PC-9 (cell line): ENCODE results near the gene TNS1. TPM values are rescaled to one million over a fixed set of nuclear protein-coding genes. Genes with fewer than 3 reads are reported as not detected.

Experiments used
- BruUV-seq: library from RNA; stranded (reverse); fragments of 400-500 nt; replicated peaks from 2 replicates; lab custom pipeline; 2021; lab: Mats Ljungman, UMichigan
- CTCF ChIA-PET: fragments of 300-600 bp; sonication (Branson Sonifier 250); formaldehyde crosslinking; loops from one replicate; lab custom pipeline; 2022; ENCODE audit warnings: antibody characterized with exemption; lab: Charles Lee
- POLR2A ChIA-PET: fragments of 300-600 bp; sonication (Branson Sonifier 250); formaldehyde crosslinking; loops from one replicate; lab custom pipeline; 2022; ENCODE audit warnings: antibody characterized with exemption; ENCODE audit not compliant: unreplicated experiment; lab: Charles Lee
- DNase-seq, 2 experiments: peaks; one replicate each; pipeline versions ENCODE4 v3.0.0 to v3.0.0-alpha.2; 2015 to 2022; ENCODE audit warnings: mixed read lengths in 1 of 2
- H2AFZ ChIP-seq: fragments of 200-600 bp; sonication (generic); 2 replicates; pipeline ENCODE4 v1.8.1; 2017; ENCODE audit warnings: antibody characterized with exemption
- H3F3A ChIP-seq: fragments of 200-600 bp; sonication (generic); 2 replicates; pipeline ENCODE4 v1.8.1; 2017; ENCODE audit warnings: antibody characterized with exemption, mild to moderate bottlenecking, low read depth; ENCODE audit not compliant: insufficient read depth
- H3K27ac ChIP-seq: fragments of 200-600 bp; sonication (generic); 2 replicates; pipeline ENCODE4 v1.6.1; 2016; ENCODE audit warnings: mixed run types
- H3K27me3 ChIP-seq: fragments of 200-600 bp; sonication (generic); 2 replicates; pipeline ENCODE4 v1.6.1; 2016; ENCODE audit warnings: low read depth, mixed run types; ENCODE audit not compliant: insufficient read depth
- H3K36me3 ChIP-seq: fragments of 200-600 bp; sonication (generic); 2 replicates; pipeline ENCODE4 v1.6.1; 2016; ENCODE audit warnings: low read depth, mixed run types
- H3K4me1 ChIP-seq: fragments of 200-600 bp; sonication (generic); replicated peaks from 2 replicates; pipeline ENCODE4 v1.6.1; 2016; ENCODE audit warnings: mixed run types; ENCODE audit not compliant: insufficient read depth
- H3K4me2 ChIP-seq: fragments of 200-600 bp; sonication (generic); 2 replicates; pipeline ENCODE4 v1.6.1; 2017; ENCODE audit warnings: mixed run types
- H3K4me3 ChIP-seq: fragments of 200-600 bp; sonication (generic); 2 replicates; pipeline ENCODE4 v1.6.1; 2016; ENCODE audit warnings: mixed run types
- H3K79me2 ChIP-seq: fragments of 200-600 bp; sonication (generic); 2 replicates; pipeline ENCODE4 v1.6.1; 2017; ENCODE audit warnings: low read depth, mixed run types
- H3K9me2 ChIP-seq: fragments of 200-600 bp; sonication (generic); 2 replicates; pipeline ENCODE4 v1.8.1; 2017; ENCODE audit warnings: mild to moderate bottlenecking; ENCODE audit not compliant: insufficient read depth
- H3K9me3 ChIP-seq: fragments of 200-600 bp; sonication (generic); 2 replicates; pipeline ENCODE4 v1.8.1; 2016; ENCODE audit warnings: low read depth; ENCODE audit not compliant: insufficient read depth
- H4K20me1 ChIP-seq: fragments of 200-600 bp; sonication (generic); 2 replicates; pipeline ENCODE4 v1.8.1; 2017; ENCODE audit not compliant: insufficient read depth
- EZH2 ChIP-seq: fragments of 200-600 bp; sonication (generic); IDR thresholded peaks from 2 replicates; pipeline ENCODE4 v1.8.0; 2017; ENCODE audit warnings: antibody characterized with exemption, low read depth
- intact Hi-C: fragments of 100-400 bp; cut with micrococcal nuclease; formaldehyde crosslinking; loops from one replicate; pipeline ENCODE4 v1.10.0; 2022; ENCODE audit not compliant: unreplicated experiment
- total RNA-seq: library from RNA; stranded (reverse); gene quantifications from 2 replicates; pipeline ENCODE4 v1.2.3, GENCODE V29; 2021
- TF ChIP-seq, protein P1 (sequence below): fragments of 200-600 bp; sonication (generic); conservative IDR thresholded peaks from 2 replicates; pipeline ENCODE4 v1.6.1; 2017; ENCODE audit warnings: mixed run types, antibody characterized with exemption, mild to moderate bottlenecking, moderate library complexity

The TNS1 gene
- total RNA-seq, 1 experiment from 2014 or later: 5.5 TPM

DNA sequence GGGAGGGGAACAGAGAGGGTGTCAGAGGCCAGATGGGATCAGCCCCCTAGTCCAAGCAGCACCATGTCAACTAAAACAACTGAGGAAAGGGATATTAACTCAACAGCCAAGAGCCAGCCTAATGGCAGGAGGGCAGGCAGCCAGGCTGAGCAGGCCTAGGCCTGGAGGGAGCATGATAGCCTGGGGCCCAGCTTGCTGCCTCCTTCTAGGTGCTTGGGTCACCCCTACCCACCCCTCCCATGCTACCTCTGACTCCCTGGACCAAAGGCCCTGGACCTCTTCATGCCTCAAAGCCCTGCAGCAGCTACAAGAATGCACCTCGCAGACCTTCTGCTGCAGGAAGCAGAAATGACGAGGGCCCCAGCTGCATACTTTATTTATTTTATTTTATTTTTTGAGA, 22.1 kb upstream of the TNS1 start:
- no peak for TF ChIP-seq EZH2
- TF ChIP-seq, protein P1, sequence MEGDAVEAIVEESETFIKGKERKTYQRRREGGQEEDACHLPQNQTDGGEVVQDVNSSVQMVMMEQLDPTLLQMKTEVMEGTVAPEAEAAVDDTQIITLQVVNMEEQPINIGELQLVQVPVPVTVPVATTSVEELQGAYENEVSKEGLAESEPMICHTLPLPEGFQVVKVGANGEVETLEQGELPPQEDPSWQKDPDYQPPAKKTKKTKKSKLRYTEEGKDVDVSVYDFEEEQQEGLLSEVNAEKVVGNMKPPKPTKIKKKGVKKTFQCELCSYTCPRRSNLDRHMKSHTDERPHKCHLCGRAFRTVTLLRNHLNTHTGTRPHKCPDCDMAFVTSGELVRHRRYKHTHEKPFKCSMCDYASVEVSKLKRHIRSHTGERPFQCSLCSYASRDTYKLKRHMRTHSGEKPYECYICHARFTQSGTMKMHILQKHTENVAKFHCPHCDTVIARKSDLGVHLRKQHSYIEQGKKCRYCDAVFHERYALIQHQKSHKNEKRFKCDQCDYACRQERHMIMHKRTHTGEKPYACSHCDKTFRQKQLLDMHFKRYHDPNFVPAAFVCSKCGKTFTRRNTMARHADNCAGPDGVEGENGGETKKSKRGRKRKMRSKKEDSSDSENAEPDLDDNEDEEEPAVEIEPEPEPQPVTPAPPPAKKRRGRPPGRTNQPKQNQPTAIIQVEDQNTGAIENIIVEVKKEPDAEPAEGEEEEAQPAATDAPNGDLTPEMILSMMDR: no peak
- intact Hi-C loops: no loop called here
- H3K36me3 ChIP-seq: no peaks in the 10 kb centered on the region
- ChIA-PET POLR2A (no interaction called here), CTCF (no interaction called here)
- no TSS peak for BruUV-seq
- H3K4me2 ChIP-seq: no peak overlapping the region
- H4K20me1 ChIP-seq: no peaks in the 10 kb centered on the region
- no peak overlapping the region for H2AFZ ChIP-seq
- no peak overlapping the region for H3K27ac ChIP-seq
- no peaks in the 10 kb centered on the region for H3K9me2 ChIP-seq
- peaks cover 11% of the 10 kb centered on the region; the same call in 1 of the 2 replicates for H3K27me3 ChIP-seq
- no peak for DNase-seq
- H3K79me2 ChIP-seq: no peaks in the 10 kb centered on the region
- no peaks in the 10 kb centered on the region for H3F3A ChIP-seq
- H3K4me1 ChIP-seq: no peaks in the 10 kb centered on the region
- H3K4me3 ChIP-seq: no peak overlapping the region
- no peaks in the 10 kb centered on the region for H3K9me3 ChIP-seq

DNA sequence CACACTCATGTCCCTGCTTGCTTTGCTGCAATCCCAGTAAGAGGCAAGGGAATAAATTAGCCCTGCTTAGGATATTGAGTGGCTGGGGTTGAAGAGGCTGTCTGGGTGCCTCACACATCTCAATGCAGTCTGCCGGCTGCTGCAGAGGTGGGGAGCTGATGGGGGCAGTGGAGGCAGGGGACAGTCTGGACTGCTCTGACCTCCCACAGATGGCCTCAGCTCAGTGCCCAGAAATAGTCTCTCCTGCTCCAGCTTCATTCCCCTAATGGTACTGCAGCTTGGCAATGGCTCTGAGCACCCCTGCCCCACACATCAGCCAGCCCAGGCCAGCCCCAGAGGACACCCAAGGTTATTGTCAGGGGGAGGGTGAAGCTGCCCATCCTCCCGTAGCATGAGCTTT, 21.5 kb upstream of the TNS1 start:
- Histone ChIP-seq H4K20me1 (no peaks in the 10 kb centered on the region), H2AFZ (no peak overlapping the region), H3K27me3 (peaks cover 5% of the 10 kb centered on the region; the same call in 1 of the 2 replicates), H3K9me2 (no peaks in the 10 kb centered on the region), H3K27ac (no peak overlapping the region), H3K9me3 (no peaks in the 10 kb centered on the region), H3K4me2 (no peak overlapping the region), H3K36me3 (no peaks in the 10 kb centered on the region), H3K4me1 (no peaks in the 10 kb centered on the region), H3F3A (no peaks in the 10 kb centered on the region), H3K4me3 (no peak overlapping the region), H3K79me2 (no peaks in the 10 kb centered on the region)
- DNase-seq: no peak
- no TSS peak for BruUV-seq
- ChIA-PET POLR2A (no interaction called here), CTCF (no interaction called here)
- TF ChIP-seq, protein P1: no peak
- no peak for TF ChIP-seq EZH2
- intact Hi-C loops: no loop called here

DNA sequence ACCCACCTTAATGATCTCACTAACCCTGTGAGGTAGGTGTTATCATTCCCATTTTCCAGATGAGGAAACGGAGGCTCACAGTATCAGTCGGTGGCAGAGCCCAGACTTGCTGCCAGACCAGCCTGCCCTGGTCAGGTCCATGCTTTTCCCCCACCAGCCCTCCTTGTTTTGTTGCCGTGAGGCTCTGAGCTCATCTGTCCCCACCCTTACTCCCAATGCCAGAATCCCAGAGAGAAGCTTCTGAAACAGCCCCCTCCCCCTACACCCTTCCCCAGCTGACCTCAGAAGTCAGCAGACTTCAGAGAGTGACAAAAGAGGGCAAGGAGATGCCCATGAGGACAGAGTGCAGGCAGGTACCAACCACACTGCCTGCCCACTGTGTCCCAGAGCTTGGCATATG, 20.8 kb upstream of the TNS1 start:
- H3K9me3 ChIP-seq: no peaks in the 10 kb centered on the region
- BruUV-seq: no TSS peak
- intact Hi-C loops: no loop called here
- H3K4me1 ChIP-seq: no peaks in the 10 kb centered on the region
- no peaks in the 10 kb centered on the region for H4K20me1 ChIP-seq
- H3K27me3 ChIP-seq: no peaks in the 10 kb centered on the region
- no peak overlapping the region for H2AFZ ChIP-seq
- H3F3A ChIP-seq: no peaks in the 10 kb centered on the region
- H3K36me3 ChIP-seq: no peaks in the 10 kb centered on the region
- CTCF ChIA-PET: no interaction called here
- H3K9me2 ChIP-seq: no peaks in the 10 kb centered on the region
- no peak overlapping the region for H3K27ac ChIP-seq
- no peak for DNase-seq
- no peak overlapping the region for H3K4me2 ChIP-seq
- TF ChIP-seq EZH2: no peak
- TF ChIP-seq, protein P1: no peak
- POLR2A ChIA-PET: no interaction called here
- no peaks in the 10 kb centered on the region for H3K79me2 ChIP-seq
- H3K4me3 ChIP-seq: no peak overlapping the region
